ENCODE measurements around the gene LAMA3.

LAMA3 gene

GRCh38 chr18:23900994-23901393 is 211.7 kb downstream of the LAMA3 start:
- no peak for TF ChIP-seq CTCF (IDR thresholded peaks at IDR 0.05; ENCODE audit: insufficient read depth, low read depth, low read length, missing control alignments)
- DNase-seq (ENCODE audit: low read depth) = no peak
- H3K4me3 ChIP-seq (ENCODE audit: low read length) = no peak overlapping the region

- DNase-seq (ENCODE audit: low read depth) = no peak
- no peak for TF ChIP-seq CTCF (IDR thresholded peaks at IDR 0.05; ENCODE audit: insufficient read depth, low read depth, low read length, missing control alignments)
- H3K4me3 ChIP-seq (ENCODE audit: low read length) = no peak overlapping the region
These were observed 213.1 kb downstream of the LAMA3 start for GRCh38 chr18:23902396-23902795.

GRCh38 chr18:23903971-23904370 is 214.7 kb downstream of the LAMA3 start:
- TF ChIP-seq CTCF (IDR thresholded peaks at IDR 0.05; ENCODE audit: insufficient read depth, low read depth, low read length, missing control alignments) = no peak
- no peak overlapping the region for H3K4me3 ChIP-seq (ENCODE audit: low read length)
- no peak for DNase-seq (ENCODE audit: low read depth)

GRCh38 chr18:23906658-23907057 is 217.4 kb downstream of the LAMA3 start:
- DNase-seq (ENCODE audit: low read depth) = no peak
- no peak overlapping the region for H3K4me3 ChIP-seq (ENCODE audit: low read length)
- no peak for TF ChIP-seq CTCF (IDR thresholded peaks at IDR 0.05; ENCODE audit: insufficient read depth, low read depth, low read length, missing control alignments)

GRCh38 chr18:23908827-23909226 is 219.6 kb downstream of the LAMA3 start:
- H3K4me3 ChIP-seq (ENCODE audit: low read length) = no peak overlapping the region
- no peak for TF ChIP-seq CTCF (IDR thresholded peaks at IDR 0.05; ENCODE audit: insufficient read depth, low read depth, low read length, missing control alignments)
- DNase-seq (ENCODE audit: low read depth) = no peak

GRCh38 chr18:23910032-23910431 is 220.8 kb downstream of the LAMA3 start:
- no peak for DNase-seq (ENCODE audit: low read depth)
- no peak for TF ChIP-seq CTCF (IDR thresholded peaks at IDR 0.05; ENCODE audit: insufficient read depth, low read depth, low read length, missing control alignments)
- no peak overlapping the region for H3K4me3 ChIP-seq (ENCODE audit: low read length)

- peak; percentile 50 for DNase-seq (ENCODE audit: low read depth)
- TF ChIP-seq CTCF (IDR thresholded peaks at IDR 0.05; ENCODE audit: insufficient read depth, low read depth, low read length, missing control alignments) = no peak
- no peak overlapping the region for H3K4me3 ChIP-seq (ENCODE audit: low read length)
These were observed 223.1 kb downstream of the LAMA3 start for GRCh38 chr18:23912356-23912755.
